Measurements from ENCODE around the gene CEACAM1.

DNA sequence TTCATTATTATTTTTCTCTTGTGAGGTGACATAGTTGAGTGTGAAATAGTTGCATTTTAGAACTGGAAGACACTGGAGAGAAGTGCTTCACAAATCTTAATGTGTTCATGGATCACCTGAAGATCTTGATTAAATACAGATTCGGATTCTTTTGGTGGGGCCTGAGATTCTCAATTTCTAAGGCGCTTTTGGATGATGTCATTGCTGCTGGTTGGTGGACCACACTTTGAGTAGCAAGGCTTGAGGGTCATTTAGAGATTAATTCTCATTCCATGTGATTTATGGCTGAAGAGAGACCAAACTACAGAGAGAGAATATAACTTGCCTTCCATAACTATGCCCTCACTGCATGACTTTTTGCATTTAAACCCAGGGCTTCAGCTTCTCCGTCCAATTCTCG lies 39.3 kb upstream of the CEACAM1 start:
- TF ChIP-seq POLR2A (IDR thresholded peaks at IDR 0.05; ENCODE audit: low read length), result no peak
- TF ChIP-seq GATA1 (IDR thresholded peaks at IDR 0.05; ENCODE audit: low read depth, low read length), result no peak
